GM12865 (cell line): ENCODE data around the gene SPOCK1.

Source experiments
- DNase-seq: peaks from one replicate; pipeline ENCODE4 v3.0.0; 2010; ENCODE audit warnings: low read depth
- H3K4me3 ChIP-seq: 2 replicates; pipeline ENCODE4 v1.5.1; 2011; ENCODE audit warnings: mild to moderate bottlenecking, low read depth, low read length, control low read depth
- CTCF ChIP-seq: IDR thresholded peaks from 2 replicates; pipeline ENCODE4 v1.5.1; 2011; ENCODE audit warnings: low read length, control low read depth, low read depth, inconsistent platforms; ENCODE audit not compliant: insufficient read depth; ENCODE audit errors: missing control alignments

The SPOCK1 gene

GRCh38 chr5:137462816-137463520, 36.2 kb downstream of the SPOCK1 start:
- DNase-seq = no peak
- H3K4me3 ChIP-seq = no peak overlapping the region
- TF ChIP-seq CTCF = no peak

- TF ChIP-seq CTCF = no peak
- no peak overlapping the region for H3K4me3 ChIP-seq
- DNase-seq = no peak
These were observed 36.9 kb downstream of the SPOCK1 start for GRCh38 chr5:137462265-137462590.

GRCh38 chr5:137461391-137462264, 37.5 kb downstream of the SPOCK1 start:
- TF ChIP-seq CTCF = no peak
- no peak for DNase-seq
- no peak overlapping the region for H3K4me3 ChIP-seq

- DNase-seq = no peak
- H3K4me3 ChIP-seq = no peak overlapping the region
- no peak for TF ChIP-seq CTCF
These were observed 44.5 kb downstream of the SPOCK1 start for GRCh38 chr5:137454671-137455070.

GRCh38 chr5:137453483-137454080, 45.5 kb downstream of the SPOCK1 start:
- TF ChIP-seq CTCF = no peak
- peak; percentile 48 for DNase-seq

GRCh38 chr5:137450759-137451158, 48.4 kb downstream of the SPOCK1 start:
- no peak for TF ChIP-seq CTCF
- DNase-seq = no peak
- H3K4me3 ChIP-seq = no peak overlapping the region

More at GRCh38 chr5:137453483-137454080, 45.5 kb downstream of the SPOCK1 start:
- H3K4me3 ChIP-seq = no peak overlapping the region

GRCh38 chr5:137448868-137449267, 50.3 kb downstream of the SPOCK1 start:
- no peak for DNase-seq
- no peak for TF ChIP-seq CTCF
- no peak overlapping the region for H3K4me3 ChIP-seq
